HG03521 (cell line): ENCODE measurements around the gene SCAPER.
"Not testable (repeated sequence)": the region's sequence is repeated elsewhere in the genome, so short reads cannot be mapped to it uniquely, and the experiment has no call there.

Experiments used
- ATAC-seq: cut with Tn5 transposase; IDR thresholded peaks from one replicate; pipeline ENCODE4 v1.9.1; 2021; ENCODE audit warnings: mild to moderate bottlenecking, moderate library complexity; ENCODE audit not compliant: unreplicated experiment

Gene SCAPER

DNA sequence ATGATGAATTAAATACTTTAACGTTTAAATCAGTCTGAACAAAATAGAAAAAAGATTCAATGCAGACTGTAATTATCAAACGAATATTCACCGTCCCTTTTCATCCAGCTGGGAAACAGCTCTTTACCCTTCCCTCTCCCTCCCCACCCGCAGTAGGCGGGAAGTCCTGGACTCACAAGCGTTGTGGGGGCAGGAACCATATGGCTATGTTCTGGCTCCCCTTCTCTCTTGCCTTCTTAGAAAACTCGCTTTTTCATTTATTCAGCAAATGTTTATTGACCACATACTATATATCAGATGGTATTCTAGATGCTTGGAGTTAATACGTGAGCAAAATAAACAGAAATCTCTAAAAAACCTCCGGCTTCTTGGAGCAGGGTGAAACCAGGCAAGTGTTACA is 715 bp upstream of the SCAPER start:
- ATAC-seq = no peak

DNA sequence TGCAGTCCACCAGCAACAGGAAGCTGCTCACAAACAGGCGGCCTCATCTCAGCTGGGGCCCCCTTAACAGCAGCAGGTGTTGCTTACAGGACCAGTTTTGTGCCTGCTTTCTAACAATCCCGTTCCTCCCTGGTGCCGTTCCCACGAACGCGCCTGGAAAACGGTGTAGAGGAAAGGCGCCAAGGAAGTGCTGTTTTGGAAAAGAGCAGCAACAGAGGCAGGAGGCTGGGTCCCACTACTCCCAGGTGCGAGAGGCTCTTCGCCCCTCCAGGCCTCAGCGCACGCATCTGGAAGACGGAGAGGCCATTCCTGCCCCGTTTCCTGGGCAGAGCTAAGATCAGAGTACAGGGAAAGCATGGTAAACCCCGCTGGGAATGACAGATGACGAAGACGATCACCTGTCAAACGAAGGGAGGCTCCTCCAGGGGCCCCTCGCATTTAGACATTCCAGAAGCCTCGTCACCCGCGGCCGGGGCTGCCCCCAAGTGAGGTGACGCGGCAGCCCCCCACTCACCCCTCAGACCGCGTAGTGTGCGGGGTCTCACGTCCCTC is 603 bp downstream of the SCAPER start:
- ATAC-seq = no peak

GRCh38 chr15:76903251-76903681 is 1.9 kb downstream of the SCAPER start:
- ATAC-seq = no peak

DNA sequence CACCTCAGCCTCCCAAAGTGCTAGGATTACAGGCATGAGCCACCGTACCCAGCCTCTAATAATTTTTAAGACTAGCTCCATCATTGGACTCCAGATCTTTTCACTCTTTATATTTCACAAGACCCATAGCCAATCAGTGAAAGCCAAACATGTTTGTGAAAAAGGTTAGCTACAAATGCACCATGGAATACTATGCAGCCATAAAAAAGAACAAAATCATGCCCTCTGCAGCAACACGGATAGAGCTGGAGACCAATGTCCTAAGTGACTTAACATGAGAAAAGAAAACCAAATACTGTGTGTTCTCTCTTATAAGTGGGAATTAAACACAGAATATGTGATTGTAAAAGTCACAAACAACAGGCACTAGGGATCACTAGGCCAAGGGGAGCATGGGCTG is 3.2 kb downstream of the SCAPER start:
- no peak for ATAC-seq

DNA sequence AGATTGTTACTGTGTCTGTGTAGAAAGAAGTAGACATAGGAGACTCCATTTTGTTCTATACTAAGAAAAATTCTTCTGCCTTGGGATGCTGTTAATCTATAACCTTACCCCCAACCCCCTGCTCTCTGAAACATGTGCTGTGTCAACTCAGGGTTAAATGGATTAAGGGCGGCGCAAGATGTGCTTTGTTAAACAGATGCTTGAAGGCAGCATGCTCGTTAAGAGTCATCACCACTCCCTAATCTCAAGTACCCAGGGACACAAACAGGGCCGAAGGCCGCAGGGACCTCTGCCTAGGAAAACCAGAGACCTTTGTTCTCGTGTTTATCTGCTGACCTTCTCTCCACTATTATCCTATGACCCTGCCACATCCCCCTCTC is 5.2 kb downstream of the SCAPER start:
- not testable (repeated sequence) for ATAC-seq

GRCh38 chr15:76899176-76899930 is 5.8 kb downstream of the SCAPER start:
- ATAC-seq = not testable (repeated sequence)

DNA sequence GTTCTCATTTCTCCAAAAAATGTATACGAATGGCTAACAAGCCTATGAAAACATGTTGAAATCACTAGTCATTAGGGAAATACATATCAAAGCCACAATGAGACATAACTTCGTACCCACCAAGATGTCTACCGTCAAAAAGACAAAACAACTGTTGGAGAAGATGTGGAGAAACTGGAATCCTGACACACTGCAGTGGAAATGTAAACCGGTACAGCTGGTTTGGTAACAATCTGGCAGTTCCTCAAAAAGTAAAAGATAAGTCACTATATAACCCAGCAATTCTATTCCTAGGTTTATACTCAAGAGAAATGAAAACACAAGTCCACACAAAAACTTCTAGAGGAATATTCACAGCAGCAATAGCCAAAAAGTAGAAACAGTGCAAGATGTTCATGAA is 7.0 kb downstream of the SCAPER start:
- ATAC-seq = no peak

DNA sequence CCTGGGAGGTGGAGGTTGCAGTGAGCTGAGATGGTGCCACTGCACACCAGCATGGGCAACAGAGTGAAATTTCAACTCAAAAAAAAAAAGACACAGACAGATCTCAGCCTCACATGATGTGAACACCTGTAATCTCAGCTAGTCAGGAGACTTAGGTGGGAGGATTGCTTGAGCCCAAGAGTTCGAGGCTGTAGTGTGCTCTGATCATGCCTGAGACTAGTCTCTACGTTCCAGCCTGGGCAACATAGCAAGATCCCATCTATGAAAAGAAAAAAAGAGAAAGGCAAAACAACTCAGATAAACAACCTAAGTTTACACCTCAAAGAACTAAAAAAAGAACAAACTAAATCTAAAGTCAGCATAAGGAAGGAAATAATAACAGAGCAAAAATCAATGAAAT is 11.0 kb downstream of the SCAPER start:
- ATAC-seq = no peak

DNA sequence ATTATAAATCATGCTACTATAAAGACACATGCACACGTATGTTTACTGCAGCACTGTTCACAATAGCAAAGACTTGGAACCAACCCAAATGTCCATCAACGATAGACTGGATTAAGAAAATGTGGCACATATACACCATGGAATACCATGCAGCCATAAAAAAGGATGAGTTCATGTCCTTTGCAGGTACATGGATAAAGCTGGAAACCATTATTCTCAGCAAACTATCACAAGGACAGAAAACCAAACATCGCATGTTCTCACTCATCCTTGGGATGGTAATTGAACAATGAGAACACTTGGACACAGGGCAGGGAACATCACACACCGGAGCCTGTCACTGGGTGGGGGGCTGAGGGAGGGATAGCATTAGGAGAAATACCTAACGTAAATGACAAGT is 12.3 kb downstream of the SCAPER start:
- not testable (repeated sequence) for ATAC-seq

DNA sequence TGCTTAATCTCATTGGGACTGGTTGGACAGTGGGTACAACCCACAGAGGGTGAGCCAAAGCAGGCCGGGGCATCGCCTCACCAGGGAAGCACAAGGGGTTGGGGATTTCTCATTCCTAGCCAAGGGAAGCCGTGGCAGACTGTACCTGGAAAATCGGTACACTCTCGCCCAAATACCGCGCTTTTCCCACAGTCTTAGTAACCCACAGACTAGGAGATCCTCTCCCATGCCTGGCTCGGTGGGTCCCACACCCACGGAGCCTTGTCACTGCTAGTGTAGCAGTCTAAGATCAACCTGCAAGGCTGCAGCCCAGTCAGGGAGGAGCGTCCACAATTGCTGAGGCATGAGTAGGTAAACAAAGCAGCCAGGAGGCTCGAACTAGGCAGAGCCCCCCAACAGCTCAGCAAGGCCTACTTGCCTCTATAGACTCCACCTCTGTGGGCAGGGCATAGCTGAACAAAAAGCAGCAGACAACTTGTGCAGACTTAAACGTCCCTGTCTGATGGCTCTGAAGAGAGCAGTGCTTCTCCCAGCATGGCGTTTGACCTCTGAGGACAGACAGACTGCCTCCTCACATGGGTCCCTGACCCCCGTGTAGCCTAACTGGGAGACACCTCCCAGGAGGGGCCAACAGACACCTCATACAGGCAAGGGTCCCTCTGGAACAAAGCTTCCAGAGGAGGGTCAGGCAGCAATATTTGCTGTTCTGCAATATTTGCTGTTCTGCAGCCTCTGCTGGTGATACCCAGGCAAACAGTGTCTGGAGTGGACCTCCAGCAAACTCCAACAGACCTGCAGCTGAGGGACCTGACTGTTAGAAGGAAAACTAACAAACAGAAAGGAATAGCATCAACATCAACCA is 17.6 kb downstream of the SCAPER start:
- not testable (repeated sequence) for ATAC-seq

DNA sequence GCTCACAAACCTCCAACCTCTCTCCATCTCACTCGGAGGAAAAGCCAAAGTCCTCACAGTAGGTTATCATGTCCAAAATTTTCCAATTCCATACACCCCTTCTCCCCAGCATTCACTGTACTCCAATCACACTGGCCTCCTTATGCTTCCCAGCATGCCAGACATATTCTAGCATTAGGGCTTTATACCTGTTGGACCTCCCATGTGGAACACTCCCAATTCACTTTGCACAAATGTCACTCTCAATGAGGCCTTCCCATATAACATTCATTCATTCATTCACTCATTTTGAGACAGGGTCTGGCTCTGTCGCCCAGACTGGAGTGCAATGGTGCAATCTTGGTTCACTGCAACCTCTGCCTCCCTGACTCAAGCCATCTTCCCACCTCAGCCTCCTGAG is 19.9 kb downstream of the SCAPER start:
- no peak for ATAC-seq

- no peak for ATAC-seq
Observed at GRCh38 chr15:76875911-76876310, 29.2 kb downstream of the SCAPER start.

GRCh38 chr15:76873066-76873465 is 32.1 kb downstream of the SCAPER start:
- ATAC-seq = not testable (repeated sequence)

DNA sequence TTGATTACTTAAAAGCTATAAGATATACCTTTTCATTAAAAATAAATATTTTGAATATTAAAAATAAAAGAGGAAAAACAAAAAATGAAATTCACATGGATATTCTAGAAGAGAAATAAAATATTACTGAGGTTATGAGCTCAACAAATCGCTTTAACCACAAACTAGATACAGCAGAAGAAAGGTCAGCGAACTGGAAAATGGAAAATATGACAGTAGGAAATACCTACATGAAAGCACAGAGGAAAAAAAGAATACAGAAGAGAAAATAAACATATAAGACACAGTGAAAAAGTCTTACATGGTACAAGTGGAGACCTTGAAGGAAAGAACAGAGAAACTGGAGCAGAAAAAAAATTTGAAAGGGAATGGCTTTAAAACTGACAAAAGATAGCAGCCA is 33.2 kb downstream of the SCAPER start:
- no peak for ATAC-seq

- no peak for ATAC-seq
Observed at GRCh38 chr15:76868740-76869139, 36.4 kb downstream of the SCAPER start.

- no peak for ATAC-seq
Observed at GRCh38 chr15:76866716-76867321, 38.3 kb downstream of the SCAPER start.

GRCh38 chr15:76866008-76866407 is 39.1 kb downstream of the SCAPER start:
- no peak for ATAC-seq

DNA sequence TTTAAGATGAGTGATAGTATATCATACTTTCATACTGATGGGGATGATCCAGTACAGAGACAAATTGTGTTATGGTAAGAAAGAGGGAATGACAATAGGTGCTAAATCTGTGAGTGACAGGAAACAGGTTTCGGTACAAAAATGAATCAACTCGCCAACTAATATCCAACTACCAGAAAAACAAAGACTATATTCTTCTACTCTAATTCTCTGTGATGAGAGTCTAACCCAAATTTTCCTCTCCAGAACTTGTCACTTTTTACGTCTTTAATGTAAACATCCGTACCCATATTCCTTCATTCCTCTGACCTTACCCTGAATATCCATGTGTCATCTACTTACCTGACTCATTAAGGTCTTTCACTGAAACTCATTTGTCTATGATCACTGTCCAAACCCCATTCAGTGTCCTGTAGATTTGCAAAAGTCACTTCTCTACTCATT is 39.6 kb downstream of the SCAPER start:
- no peak for ATAC-seq

- ATAC-seq = no peak
Observed at GRCh38 chr15:76864586-76864985, 40.6 kb downstream of the SCAPER start.

GRCh38 chr15:76863693-76864092 is 41.4 kb downstream of the SCAPER start:
- no peak for ATAC-seq

- ATAC-seq = no peak
Observed at GRCh38 chr15:76863123-76863522, 42.0 kb downstream of the SCAPER start.
